HG02852 (cell line): ENCODE results near the gene ELP1.

Source experiments
- ATAC-seq: cut with Tn5 transposase; IDR thresholded peaks from one replicate; pipeline ENCODE4 v1.9.1; 2021; ENCODE audit warnings: mild to moderate bottlenecking, moderate library complexity; ENCODE audit not compliant: unreplicated experiment

ELP1 gene

DNA sequence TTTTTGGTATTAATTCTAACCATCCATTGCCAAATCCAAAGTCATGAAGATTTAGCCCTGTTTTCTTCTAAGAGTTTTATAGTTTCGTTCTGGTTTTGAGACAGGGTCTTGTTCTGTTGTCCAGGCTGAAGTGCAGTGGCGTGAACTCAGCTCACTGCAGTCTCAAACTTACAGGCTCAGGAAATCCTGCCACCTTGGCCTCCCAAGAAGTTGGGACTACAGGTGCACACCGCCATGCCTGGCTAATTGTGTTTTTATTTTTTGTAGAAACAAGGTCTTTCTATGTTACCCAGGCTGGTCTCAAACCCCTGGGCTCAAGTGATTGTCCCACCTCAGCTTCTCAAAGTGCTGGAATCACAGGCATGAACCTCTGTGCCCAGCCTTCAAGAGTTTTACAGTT, 50.8 kb downstream of the ELP1 start:
- ATAC-seq: no peak

DNA sequence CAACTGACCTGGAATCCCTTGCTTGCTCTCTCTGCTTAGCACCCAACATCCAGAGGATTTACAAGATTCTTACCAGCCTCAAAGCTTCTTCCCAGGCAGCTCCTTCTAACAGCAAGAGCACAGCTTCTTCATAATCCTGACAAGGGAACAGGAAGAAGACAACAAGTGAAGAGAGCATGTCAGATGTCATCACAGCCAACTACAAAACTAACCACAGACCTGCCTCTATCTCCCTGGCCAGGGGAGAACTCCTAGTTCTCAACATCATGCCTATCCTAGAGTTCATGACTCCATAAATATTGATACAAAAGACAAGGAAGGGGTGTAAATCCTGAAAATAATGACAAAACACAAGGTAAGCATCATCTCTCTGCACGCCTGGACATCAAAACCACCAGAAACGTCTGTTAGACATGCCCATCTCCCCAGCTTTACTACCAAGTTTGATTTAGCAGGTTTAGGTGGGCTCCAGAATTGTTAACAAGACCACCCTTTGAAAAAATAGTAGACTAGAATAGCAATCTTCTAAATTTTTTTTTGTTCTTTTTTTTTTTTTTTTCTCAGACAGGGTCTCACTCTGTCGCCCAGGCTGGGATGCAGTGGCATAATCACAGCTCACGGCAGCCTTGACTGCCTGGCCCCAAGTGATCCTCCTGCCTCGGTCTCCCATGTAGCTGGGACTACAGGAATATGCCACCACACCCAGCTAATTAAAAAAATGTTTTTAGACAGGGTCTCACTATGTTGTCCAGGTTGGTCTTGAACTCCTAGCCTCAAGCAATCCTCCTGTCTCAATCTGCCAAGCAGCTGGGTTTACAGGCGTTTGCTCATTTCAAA, 51.7 kb downstream of the ELP1 start:
- ATAC-seq: no peak

DNA sequence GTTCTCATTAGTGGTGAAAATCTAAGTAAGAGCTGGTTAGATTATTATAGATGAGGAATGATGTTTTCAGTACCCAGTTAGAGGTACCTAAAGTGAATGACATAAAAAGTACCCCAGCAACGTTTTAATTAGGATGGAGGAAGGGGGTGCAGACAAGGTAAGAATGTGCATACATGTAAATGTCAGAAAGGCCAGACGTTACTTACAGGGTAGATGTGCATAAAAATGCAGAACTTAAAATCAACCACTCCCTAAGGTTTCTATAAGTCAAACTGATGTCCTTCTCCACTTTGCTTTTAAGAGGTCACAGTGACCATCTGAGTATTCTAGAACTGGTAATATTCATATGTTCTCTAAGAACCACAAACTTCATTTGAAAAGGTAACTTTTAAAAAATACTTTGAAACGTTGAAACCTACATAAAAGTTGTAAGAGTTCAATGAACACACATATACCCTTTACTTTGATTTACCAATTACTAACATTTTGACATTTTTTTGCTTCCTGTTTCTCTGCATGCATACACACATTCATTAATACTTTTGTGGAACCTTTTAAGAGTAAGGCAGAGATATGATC, 53.1 kb downstream of the ELP1 start:
- no peak for ATAC-seq

DNA sequence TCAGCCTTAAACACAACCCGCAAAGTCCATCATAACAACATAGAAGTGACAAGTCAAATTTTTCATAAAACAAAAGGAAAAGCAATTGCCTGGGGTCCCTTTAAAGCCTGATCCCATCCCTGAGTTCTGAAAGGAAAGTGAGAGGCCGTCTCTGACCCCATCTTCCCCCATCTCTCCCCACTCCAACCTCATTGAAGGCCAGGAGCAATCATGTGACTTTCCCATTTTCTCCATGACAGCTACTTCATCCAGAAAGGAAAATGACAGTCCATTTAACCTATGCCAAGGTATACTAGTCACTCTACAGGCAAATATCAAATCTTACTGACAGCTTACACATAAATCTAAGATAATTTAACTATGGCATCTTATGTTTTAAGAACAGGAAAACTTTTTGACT, 56.4 kb downstream of the ELP1 start:
- no peak for ATAC-seq

DNA sequence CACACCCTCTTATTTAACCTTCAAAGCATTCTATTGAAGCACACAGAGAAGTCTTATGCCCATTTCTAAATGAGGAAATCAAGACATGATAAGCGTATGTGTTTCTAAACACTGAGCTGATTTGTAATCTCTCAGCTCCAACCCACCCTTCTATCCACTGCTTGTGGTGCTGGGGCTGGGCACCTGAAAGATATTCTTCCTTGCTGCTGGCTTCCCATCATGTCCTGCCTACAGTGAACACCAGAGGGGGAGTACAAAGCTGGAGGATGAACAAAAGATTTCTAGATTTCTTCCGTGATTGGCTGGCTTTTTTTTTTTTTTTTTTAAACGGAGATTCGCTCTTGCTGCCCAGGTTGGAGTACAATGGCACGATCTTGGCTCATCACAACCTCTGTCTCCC, 57.5 kb downstream of the ELP1 start:
- ATAC-seq: no peak

DNA sequence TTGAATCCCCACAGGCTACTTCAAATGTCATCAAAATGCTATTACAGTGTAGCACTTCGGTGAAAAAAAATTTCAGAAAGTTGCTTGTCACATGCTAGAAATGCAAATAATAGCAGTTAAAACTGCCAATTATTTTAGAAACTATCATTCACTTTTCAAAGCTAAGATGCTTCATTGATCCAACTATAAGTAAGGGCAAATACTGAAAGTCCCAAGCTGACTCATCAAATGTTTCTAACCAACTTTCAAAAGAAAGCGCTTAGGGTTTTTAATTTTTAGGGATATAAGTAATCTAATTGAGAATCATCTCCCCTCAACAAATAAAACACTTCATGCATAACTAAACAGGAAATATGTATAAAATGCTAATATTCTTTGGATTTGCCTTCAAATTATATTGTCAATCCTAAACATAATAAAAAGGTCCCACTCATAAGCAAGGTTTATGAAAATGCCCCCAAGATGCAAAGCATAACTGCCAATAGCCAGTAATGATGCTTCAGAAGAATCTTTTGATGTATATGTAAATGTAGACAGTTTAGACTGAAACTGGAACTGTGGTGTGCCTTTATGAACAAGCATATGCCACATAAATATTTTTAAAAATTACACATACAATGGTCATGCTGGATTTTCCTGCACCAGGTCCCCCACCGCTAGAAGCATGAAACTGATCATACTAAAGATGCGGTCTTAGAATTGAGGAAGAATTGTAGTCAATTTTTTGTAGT, 59.7 kb downstream of the ELP1 start:
- ATAC-seq: no peak

DNA sequence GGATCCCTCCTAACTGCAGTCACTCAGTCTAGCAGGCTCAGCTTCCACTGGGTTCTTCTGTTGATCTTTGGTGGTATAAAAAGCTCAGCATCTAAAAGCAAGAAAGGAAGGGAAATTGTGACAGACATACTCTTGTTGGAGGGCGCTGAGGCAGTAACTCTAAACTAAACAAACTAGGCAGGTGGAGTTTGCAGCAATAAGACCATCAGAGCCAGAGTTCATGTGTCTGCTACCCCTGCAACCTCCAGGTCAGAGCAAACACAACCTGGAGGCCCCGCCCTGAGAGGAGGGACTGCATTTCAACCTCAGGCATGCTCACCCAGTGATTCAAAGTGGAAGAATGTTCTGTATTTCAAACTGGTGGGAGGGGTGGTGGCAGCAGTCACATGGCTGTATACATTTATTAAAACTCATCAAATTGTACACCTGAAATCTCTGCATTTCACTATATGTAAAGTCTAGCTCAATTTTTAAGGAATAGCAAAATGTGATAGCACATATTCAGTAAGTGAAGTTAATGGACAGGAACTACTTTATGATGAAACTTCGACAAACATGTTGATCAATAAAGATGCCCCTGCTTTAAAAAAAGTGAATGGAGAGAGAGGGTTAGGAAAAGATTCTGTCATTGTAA, 64.7 kb downstream of the ELP1 start:
- ATAC-seq: no peak

DNA sequence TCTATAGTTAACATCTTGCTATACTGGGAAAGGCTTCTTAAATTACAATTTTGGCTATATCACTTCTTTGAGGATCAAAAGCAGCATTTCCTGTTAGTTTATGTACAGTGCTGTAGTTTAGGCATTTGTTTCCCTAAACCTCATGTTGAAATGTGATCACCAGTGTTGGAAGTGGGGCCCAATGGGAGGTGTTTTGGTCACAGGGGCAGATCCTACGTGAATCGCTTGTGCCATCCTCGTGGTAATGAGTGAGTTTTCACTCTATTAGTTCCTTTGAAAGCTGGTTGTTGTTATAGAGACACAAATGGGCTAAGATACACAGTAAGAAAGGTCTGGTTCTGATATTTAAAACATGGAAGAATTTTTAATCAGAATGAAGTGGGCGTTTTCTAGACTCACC, 66.1 kb downstream of the ELP1 start:
- ATAC-seq: no peak

DNA sequence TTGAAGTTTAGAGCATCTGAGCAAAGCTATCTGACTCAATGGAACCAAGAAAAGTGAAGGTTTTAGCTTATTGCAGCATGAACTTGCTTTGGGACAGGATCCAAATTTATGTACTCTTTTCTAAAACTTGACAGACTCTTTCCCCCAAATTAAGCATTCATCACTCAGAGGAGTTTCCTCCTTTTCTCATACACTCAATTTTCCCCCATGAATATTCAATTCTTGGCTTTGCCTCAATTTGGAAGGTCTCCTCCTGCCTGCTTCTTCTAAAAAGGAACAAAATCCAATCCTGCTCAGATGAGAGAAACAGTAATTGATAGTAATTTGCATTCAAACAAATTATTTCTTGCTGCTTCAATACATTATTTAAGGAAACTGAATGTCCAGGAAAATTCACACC, 66.8 kb downstream of the ELP1 start:
- no peak for ATAC-seq

DNA sequence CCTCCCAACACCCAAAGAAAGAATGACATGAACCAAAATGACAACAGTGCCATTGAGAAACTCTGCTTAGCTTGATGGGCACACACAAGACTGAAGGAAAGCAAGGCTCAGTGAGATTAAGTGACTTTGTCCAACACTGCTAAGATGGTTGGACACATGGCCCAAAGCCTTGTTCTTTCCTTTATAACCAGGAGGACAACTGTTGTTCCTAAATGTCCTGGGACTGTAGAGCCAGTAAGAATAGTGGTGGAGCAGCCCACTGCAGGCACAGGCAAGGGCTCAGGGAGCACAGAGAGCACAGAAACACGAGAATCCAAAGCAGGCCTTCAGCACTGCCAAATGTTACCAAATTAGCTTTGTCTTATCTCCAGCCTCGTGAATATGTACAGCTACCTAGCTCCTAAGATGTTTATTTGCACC, 67.9 kb downstream of the ELP1 start:
- ATAC-seq: no peak

DNA sequence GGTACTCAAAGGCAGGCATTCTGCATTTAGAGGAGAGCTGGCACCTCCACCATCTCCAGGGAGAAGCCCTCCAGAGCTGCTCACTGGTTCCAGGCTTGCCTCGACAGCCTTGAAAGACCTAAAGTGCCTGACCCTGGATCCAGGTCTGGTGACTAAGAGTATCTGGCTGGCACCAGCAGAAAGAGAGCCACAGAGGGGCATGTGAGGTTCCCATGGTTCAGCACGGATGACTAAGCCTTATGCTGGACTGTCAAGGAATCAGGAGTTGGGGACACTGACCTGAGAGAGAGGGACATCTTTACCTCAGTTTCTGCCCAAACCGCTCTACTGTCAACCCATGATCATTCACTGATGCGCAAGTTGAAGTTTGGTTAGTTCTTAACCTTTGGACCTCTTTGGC, 68.9 kb downstream of the ELP1 start:
- no peak for ATAC-seq

DNA sequence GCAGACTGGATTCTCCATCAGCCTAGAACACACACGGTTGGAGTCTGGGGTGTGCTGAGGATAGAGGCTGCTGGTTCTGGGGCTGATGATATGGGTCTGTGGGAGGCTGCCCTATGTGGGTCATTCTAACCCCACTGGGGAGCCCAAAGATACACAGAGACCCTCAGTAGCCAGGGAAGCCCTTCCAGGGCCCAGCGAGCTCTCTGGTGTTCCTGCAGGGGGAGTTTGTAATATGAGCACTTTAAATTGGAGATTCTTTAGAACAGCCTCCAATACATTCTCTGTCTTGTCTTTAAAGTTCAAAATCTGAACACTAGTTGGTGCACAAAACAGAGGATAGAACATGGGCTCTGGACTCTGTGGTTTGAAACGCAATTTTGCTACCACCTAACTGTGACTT, 69.5 kb downstream of the ELP1 start:
- ATAC-seq: no peak

DNA sequence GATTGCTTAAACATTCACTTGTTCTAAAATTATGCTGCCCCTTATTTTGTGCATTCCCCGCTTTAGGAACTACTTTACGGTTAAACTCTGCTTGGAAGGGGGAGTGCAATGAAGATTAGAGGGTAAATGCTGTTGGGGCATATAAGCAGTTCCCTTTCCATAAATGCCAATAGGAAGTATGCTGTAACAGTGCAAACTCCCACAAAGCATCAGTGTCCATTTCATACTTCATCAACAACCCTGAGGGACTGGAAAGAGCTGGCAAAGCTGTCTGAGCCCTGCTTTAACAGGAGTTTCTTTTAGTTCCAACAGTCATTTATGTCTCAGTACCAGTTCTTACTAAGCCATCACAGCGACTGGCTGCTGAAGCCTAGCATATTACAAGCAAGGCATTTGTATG, 70.0 kb downstream of the ELP1 start:
- no peak for ATAC-seq

DNA sequence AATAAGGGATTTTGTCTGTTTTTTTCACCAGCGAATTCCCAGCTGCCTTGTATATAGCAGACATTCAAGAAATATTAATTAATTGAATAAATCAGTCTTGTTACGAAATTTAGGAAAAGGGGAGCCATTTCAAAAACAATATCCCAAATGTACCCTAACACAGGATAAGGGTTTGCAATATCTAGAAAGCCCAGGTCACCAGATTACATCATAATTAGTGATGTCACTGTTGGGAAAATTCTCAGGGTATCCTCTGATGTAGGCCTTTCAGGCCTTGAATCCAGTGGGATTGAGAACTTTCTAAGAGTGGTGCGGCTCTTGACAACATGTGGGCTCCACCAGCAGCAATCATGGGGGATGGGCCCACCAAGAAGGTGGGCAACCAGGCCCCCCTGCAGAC, 71.9 kb downstream of the ELP1 start, which contains the start of gene ACTL7A:
TSS of gene ACTL7A (plus strand) at position 270 of the 400 bp plus-strand sequence. CDS start at position 327, 57 bp downstream.
- ATAC-seq: no peak

DNA sequence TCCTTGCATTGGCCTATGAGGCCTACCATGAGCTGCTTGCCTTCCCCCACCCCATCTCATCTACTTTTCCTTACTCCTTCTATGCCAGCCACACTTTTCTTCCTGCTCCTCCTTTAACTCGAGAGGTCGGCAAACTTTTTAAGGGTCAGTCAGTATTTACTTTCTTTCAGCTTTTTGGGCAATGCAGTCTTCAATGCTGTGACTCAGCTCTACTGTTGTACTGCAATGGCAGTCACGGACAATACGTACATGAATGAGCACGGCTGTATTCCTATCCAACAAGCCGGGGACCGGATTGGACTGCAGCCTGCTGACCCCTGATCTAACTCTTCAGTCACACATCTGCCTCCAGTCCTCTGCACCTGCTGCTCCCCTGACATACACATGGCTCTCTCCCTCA, 72.5 kb downstream of the ELP1 start:
- no peak for ATAC-seq

DNA sequence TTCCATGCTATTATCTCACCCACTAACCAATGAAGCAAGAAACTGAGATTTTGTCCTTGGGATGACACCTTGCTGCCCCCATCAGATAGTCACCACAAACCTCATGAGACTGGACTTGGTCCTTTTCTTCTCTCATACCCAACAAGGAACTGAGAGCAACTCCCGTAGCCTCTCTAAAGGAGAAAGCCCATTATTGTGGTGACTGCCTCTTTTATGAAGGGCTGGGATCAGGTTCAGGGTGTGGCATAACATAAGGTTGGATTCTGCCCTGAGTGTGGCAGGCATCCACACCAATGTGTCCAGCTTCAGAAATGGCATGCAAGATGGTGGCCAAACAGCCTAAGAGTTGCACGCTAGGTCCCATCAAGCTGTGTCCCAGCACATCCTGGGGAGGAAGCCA, 73.2 kb downstream of the ELP1 start:
- ATAC-seq: no peak

DNA sequence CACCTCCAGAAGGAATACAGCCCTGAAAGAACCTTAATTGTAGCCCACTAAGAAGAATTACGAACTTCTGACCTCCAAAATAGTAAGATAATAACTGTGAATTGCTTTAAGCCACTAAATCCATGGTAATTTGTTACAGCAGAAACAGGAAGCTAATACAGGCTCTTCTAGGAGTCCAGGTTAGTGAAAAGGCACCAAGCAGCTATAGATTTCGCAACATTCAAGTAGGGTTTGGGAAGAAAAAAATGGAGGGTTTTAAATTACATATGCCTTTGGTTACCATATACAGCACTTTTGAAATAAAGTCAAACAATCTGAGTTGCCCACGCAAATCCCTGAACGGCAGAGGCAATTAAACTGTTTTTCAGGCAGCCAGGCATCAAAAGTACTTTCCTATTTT, 73.6 kb downstream of the ELP1 start:
- no peak for ATAC-seq

DNA sequence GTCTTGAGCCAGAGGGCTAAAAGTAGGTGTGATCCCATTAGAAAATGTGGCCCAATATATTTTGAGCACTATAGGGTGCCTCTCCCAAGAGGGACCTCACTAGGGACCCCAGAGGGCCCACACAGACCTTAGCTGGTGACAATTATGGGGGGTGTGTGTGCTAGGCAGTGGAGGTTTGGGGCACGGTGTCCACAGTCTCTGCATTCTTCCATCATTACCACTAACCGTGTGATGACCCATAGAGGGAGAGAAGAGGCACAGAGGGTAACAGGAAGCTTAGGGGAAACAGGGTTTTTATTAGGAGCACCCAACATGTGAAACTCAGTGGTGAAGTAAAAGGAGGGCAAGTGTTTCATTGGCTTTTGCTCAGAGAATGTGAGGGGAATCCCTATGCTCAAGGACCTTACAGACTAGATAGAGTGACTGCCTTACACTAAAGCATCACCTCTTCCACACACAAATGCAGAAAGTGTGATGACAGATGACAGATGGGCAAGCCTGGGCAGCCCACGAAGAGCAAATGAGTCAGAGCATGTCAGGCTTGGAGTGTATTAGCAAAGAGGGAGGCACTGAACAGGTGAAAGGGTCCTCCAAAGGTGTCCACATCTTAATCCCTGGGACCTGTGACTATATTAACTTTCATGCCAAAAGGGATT, 74.3 kb downstream of the ELP1 start:
- no peak for ATAC-seq

DNA sequence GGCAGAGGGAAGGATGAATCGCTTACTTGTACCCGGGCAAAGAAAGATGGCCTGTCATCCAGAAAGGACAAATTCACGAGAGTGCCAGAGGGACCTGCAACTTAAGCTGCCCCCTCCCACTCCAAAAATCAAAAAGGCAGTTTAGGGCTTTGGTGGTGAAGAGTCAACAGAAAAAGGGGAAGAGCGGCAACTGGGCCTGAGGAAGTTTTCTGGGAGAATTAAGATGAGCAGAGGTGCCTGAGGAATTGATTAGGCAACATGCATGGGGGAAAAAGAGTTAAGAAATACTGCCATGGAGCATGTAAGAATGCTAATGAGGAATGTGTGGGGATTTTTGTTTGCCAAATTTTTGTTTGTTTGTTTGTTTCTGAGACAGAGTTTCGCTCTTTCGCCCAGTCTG, 76.4 kb downstream of the ELP1 start:
- no peak for ATAC-seq

DNA sequence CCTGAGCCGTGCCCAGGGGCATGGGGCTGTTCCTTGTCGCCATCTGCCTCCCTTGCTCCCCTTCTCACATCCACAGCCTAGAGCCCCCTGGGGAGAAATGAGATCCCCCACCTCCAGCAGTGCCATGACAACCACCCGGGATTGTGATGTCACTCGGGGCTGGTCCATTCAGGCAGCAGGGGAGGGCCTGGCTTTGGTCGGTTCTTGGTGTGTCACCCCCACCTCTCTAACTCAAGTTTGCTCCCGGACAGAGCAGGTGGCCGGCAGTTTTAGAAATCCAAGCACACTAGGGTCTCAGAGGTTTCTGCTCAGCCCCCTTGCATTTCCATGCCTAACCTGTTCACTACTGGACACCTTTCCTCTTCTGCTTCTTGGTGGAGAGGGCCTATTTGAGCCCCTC, 78.0 kb downstream of the ELP1 start, which contains the start of gene ACTL7B:
TSS of gene ACTL7B (minus strand) at position 99 of the 400 bp plus-strand sequence. CDS start at position 43, 56 bp downstream.
- ATAC-seq: no peak

DNA sequence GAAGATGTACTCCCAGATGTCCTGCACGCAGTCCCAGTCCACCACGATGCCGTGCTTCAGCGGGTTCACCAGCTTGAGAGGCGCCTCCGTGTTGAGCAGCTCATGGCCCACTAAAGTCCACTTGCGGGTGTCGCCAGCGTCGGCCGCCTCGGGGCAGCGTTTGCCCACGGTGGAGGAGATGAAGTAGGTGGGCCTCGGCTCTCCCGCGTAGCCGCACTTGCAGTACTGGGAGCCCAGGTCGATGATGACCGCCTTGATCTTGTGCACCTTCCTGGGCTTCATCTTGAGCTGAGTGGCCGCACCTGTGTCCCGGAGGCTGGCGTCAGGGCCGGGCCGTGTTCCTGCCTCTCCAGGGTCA, 78.4 kb downstream of the ELP1 start:
- no peak for ATAC-seq
